ENCODE results near the gene SP6.

SP6 gene

GRCh38 chr17:47815106-47815918, 35.7 kb downstream of the SP6 start:
- Histone ChIP-seq H3K4me3 (ENCODE audit: low read depth, low read length) (no peak overlapping the region), H3K4me2 (ENCODE audit: low read length) (no peak overlapping the region), H2AFZ (no peak overlapping the region), H3K27me3 (ENCODE audit: control insufficient read depth, insufficient read depth, low read length) (no peaks in the 10 kb centered on the region), H3K36me3 (ENCODE audit: control insufficient read depth, insufficient read depth, low read length) (no peaks in the 10 kb centered on the region), H3K79me2 (no peaks in the 10 kb centered on the region), H3K27ac (no peak overlapping the region), H3K9ac (no peak overlapping the region), H3K9me3 (ENCODE audit: control insufficient read depth, low read length) (no peaks in the 10 kb centered on the region), H3K4me1 (peaks cover 2% of the 10 kb centered on the region)
- no peak for TF ChIP-seq CTCF (IDR thresholded peaks at IDR 0.05)

- no peak overlapping the region for H2AFZ ChIP-seq
- H3K36me3 ChIP-seq (ENCODE audit: control insufficient read depth, insufficient read depth, low read length) = no peaks in the 10 kb centered on the region
- no peaks in the 10 kb centered on the region for H3K27me3 ChIP-seq (ENCODE audit: control insufficient read depth, insufficient read depth, low read length)
- H3K9ac ChIP-seq = no peak overlapping the region
- H3K4me3 ChIP-seq (ENCODE audit: low read depth, low read length) = no peak overlapping the region
- no peak overlapping the region for H3K27ac ChIP-seq
- no peaks in the 10 kb centered on the region for H3K9me3 ChIP-seq (ENCODE audit: control insufficient read depth, low read length)
- H3K79me2 ChIP-seq = no peaks in the 10 kb centered on the region
- no peak for TF ChIP-seq CTCF (IDR thresholded peaks at IDR 0.05)
- peaks cover 5% of the 10 kb centered on the region for H3K4me1 ChIP-seq
- H3K4me2 ChIP-seq (ENCODE audit: low read length) = no peak overlapping the region
These were observed 37.4 kb downstream of the SP6 start for GRCh38 chr17:47813512-47814031.

- Histone ChIP-seq H3K27ac (no peak overlapping the region), H3K36me3 (ENCODE audit: control insufficient read depth, insufficient read depth, low read length) (no peaks in the 10 kb centered on the region), H3K4me1 (peaks cover 5% of the 10 kb centered on the region), H2AFZ (no peak overlapping the region), H3K27me3 (ENCODE audit: control insufficient read depth, insufficient read depth, low read length) (no peaks in the 10 kb centered on the region), H3K9me3 (ENCODE audit: control insufficient read depth, low read length) (no peaks in the 10 kb centered on the region), H3K4me2 (ENCODE audit: low read length) (no peak overlapping the region), H3K79me2 (no peaks in the 10 kb centered on the region), H3K9ac (no peak overlapping the region), H3K4me3 (ENCODE audit: low read depth, low read length) (no peak overlapping the region)
- TF ChIP-seq CTCF (IDR thresholded peaks at IDR 0.05) = no peak
These were observed 37.9 kb downstream of the SP6 start for GRCh38 chr17:47813077-47813476.

- no peaks in the 10 kb centered on the region for H3K27me3 ChIP-seq (ENCODE audit: control insufficient read depth, insufficient read depth, low read length)
- no peaks in the 10 kb centered on the region for H3K9me3 ChIP-seq (ENCODE audit: control insufficient read depth, low read length)
- TF ChIP-seq CTCF (IDR thresholded peaks at IDR 0.05) = no peak
- H3K4me1 ChIP-seq = peaks cover 5% of the 10 kb centered on the region
- no peak overlapping the region for H3K4me3 ChIP-seq (ENCODE audit: low read depth, low read length)
- no peaks in the 10 kb centered on the region for H3K36me3 ChIP-seq (ENCODE audit: control insufficient read depth, insufficient read depth, low read length)
- H3K27ac ChIP-seq = no peak overlapping the region
- H3K4me2 ChIP-seq (ENCODE audit: low read length) = no peak overlapping the region
- H3K9ac ChIP-seq = no peak overlapping the region
- no peak overlapping the region for H2AFZ ChIP-seq
- H3K79me2 ChIP-seq = no peaks in the 10 kb centered on the region
These were observed 38.6 kb downstream of the SP6 start for GRCh38 chr17:47812146-47812920.

Measured in parathyroid adenoma (tissue), 2 donors.